ENCODE measurements around the gene ZBTB44. TPM values are rescaled to one million over a fixed set of nuclear protein-coding genes. Genes with fewer than 3 reads are reported as not detected.
"Not testable (repeated sequence)": the region's sequence is repeated elsewhere in the genome, so short reads cannot be mapped to it uniquely, and the experiment has no call there.

ZBTB44 gene
- total RNA-seq, 2 donors from 2014 or later: 24.2 to 30.5 TPM

GRCh38 chr11:130314184-130314749 is 450 bp downstream of the ZBTB44 start:
- intact Hi-C loops (cut with DNase I): no loop called here
- DNase-seq (ENCODE audit: low spot score): peak; percentile 86

- intact Hi-C loops (cut with DNase I): no loop called here
- DNase-seq (ENCODE audit: low spot score): no peak
These were observed 1.1 kb downstream of the ZBTB44 start for GRCh38 chr11:130313383-130314183.

GRCh38 chr11:130312046-130312445 is 2.7 kb downstream of the ZBTB44 start:
- intact Hi-C loops (cut with DNase I): no loop called here
- no peak for DNase-seq (ENCODE audit: low spot score)

GRCh38 chr11:130310622-130311021 is 4.1 kb downstream of the ZBTB44 start:
- intact Hi-C loops (cut with DNase I): no loop called here
- DNase-seq (ENCODE audit: low spot score): no peak

GRCh38 chr11:130308886-130309285 is 5.8 kb downstream of the ZBTB44 start:
- intact Hi-C loops (cut with DNase I): no loop called here
- DNase-seq (ENCODE audit: low spot score): no peak

- intact Hi-C loops (cut with DNase I): no loop called here
These were observed 6.7 kb downstream of the ZBTB44 start for GRCh38 chr11:130308059-130308458.

GRCh38 chr11:130304651-130305050 is 10.1 kb downstream of the ZBTB44 start:
- intact Hi-C loops (cut with DNase I): no loop called here
- no peak for DNase-seq (ENCODE audit: low spot score)

More at GRCh38 chr11:130308059-130308458, 6.7 kb downstream of the ZBTB44 start:
- DNase-seq (ENCODE audit: low spot score): no peak

- no peak for DNase-seq (ENCODE audit: low spot score)
- intact Hi-C loops (cut with DNase I): no loop called here
These were observed 13.7 kb downstream of the ZBTB44 start for GRCh38 chr11:130301002-130301401.

- DNase-seq (ENCODE audit: low spot score): no peak
- intact Hi-C loops (cut with DNase I): no loop called here
These were observed 14.2 kb downstream of the ZBTB44 start for GRCh38 chr11:130300567-130300966.

GRCh38 chr11:130299978-130300377 is 14.7 kb downstream of the ZBTB44 start:
- DNase-seq (ENCODE audit: low spot score): no peak
- intact Hi-C loops (cut with DNase I): no loop called here

- intact Hi-C loops (cut with DNase I): no loop called here
- DNase-seq (ENCODE audit: low spot score): no peak
These were observed 19.1 kb downstream of the ZBTB44 start for GRCh38 chr11:130295657-130296056.

GRCh38 chr11:130282111-130282510 is 32.6 kb downstream of the ZBTB44 start:
- DNase-seq (ENCODE audit: low spot score): no peak
- intact Hi-C loops (cut with DNase I): no loop called here

- intact Hi-C loops (cut with DNase I); DNase-seq (ENCODE audit: low spot score): not testable (repeated sequence)
These were observed 33.4 kb downstream of the ZBTB44 start for GRCh38 chr11:130281341-130281740.

- intact Hi-C loops (cut with DNase I): no loop called here
These were observed 34.7 kb downstream of the ZBTB44 start for GRCh38 chr11:130279989-130280388.

GRCh38 chr11:130278745-130279144 is 36.0 kb downstream of the ZBTB44 start:
- intact Hi-C loops (cut with DNase I): no loop called here
- DNase-seq (ENCODE audit: low spot score): no peak

More at GRCh38 chr11:130279989-130280388, 34.7 kb downstream of the ZBTB44 start:
- DNase-seq (ENCODE audit: low spot score): no peak

GRCh38 chr11:130278151-130278550 is 36.6 kb downstream of the ZBTB44 start:
- no peak for DNase-seq (ENCODE audit: low spot score)
- intact Hi-C loops (cut with DNase I): no loop called here

- intact Hi-C loops (cut with DNase I): no loop called here
- no peak for DNase-seq (ENCODE audit: low spot score)
These were observed 42.4 kb downstream of the ZBTB44 start for GRCh38 chr11:130272336-130272735.

- DNase-seq (ENCODE audit: low spot score): no peak
- intact Hi-C loops (cut with DNase I): no loop called here
These were observed 45.3 kb downstream of the ZBTB44 start for GRCh38 chr11:130269326-130269943.

- no peak for DNase-seq (ENCODE audit: low spot score)
- intact Hi-C loops (cut with DNase I): no loop called here
These were observed 51.4 kb downstream of the ZBTB44 start for GRCh38 chr11:130263351-130263750.

- intact Hi-C loops (cut with DNase I): no loop called here
- DNase-seq (ENCODE audit: low spot score): no peak
These were observed 52.3 kb downstream of the ZBTB44 start for GRCh38 chr11:130262424-130262823.

- no peak for DNase-seq (ENCODE audit: low spot score)
- intact Hi-C loops (cut with DNase I): no loop called here
These were observed 53.1 kb downstream of the ZBTB44 start for GRCh38 chr11:130261571-130261970.
